PFSK-1 (cell line): ENCODE data around the gene LILRA1.

Experiments
- FOXP2 ChIP-seq: optimal IDR thresholded peaks from 2 replicates; pipeline ENCODE3; 2011; ENCODE audit warnings: borderline replicate concordance, control low read depth, inconsistent platforms; ENCODE audit not compliant: insufficient read depth; ENCODE audit errors: extremely low read length, extremely low read depth
- POLR2AphosphoS5 ChIP-seq: IDR thresholded peaks from 2 replicates; pipeline ENCODE4 v1.6.1; 2012; ENCODE audit warnings: low read depth, mild to moderate bottlenecking, control low read depth, low read length, moderate library complexity
- SIN3A ChIP-seq: IDR thresholded peaks from 2 replicates; pipeline ENCODE4 v1.6.1; 2012; ENCODE audit warnings: mild to moderate bottlenecking, low read length, moderate library complexity, borderline replicate concordance; ENCODE audit not compliant: insufficient read depth
- TAF1 ChIP-seq: IDR thresholded peaks from 2 replicates; pipeline ENCODE4 v1.6.1; 2012; ENCODE audit warnings: low read length, control low read depth, borderline replicate concordance; ENCODE audit not compliant: insufficient read depth
- TF ChIP-seq, protein P1 (sequence below), 2 experiments: IDR thresholded peaks; 2 replicates each; pipeline versions ENCODE4 v1.6.1 to v1.8.0; 2011 to 2012; ENCODE audit warnings: low read depth in 2 of 2, low read length in 2 of 2, control low read depth in 1 of 2, inconsistent platforms in 1 of 2, mild to moderate bottlenecking in 1 of 2, moderate library complexity in 1 of 2; ENCODE audit not compliant: insufficient read depth in 1 of 2

DNA sequence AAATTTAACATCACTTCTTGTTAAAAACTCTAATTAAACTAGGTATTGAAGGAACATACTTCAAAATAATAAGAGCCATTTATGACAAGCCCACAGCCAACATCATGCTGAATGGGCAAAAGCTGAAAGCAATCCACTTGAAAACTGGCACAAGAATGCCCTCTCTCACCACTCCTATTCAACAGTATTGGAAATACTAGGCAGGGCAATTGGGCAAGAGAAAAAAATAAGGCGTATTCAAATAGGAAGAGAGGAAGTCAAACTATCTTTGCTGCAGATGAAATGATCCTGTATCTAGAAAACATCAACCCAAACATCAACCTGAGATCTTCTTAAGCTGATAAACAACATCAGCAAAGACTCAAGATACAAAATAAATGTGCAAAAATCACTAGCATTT lies 21.3 kb downstream of the LILRA1 start:
- TF ChIP-seq SIN3A: no peak
- no peak for TF ChIP-seq POLR2AphosphoS5
- no peak for TF ChIP-seq TAF1
- TF ChIP-seq, protein P1, sequence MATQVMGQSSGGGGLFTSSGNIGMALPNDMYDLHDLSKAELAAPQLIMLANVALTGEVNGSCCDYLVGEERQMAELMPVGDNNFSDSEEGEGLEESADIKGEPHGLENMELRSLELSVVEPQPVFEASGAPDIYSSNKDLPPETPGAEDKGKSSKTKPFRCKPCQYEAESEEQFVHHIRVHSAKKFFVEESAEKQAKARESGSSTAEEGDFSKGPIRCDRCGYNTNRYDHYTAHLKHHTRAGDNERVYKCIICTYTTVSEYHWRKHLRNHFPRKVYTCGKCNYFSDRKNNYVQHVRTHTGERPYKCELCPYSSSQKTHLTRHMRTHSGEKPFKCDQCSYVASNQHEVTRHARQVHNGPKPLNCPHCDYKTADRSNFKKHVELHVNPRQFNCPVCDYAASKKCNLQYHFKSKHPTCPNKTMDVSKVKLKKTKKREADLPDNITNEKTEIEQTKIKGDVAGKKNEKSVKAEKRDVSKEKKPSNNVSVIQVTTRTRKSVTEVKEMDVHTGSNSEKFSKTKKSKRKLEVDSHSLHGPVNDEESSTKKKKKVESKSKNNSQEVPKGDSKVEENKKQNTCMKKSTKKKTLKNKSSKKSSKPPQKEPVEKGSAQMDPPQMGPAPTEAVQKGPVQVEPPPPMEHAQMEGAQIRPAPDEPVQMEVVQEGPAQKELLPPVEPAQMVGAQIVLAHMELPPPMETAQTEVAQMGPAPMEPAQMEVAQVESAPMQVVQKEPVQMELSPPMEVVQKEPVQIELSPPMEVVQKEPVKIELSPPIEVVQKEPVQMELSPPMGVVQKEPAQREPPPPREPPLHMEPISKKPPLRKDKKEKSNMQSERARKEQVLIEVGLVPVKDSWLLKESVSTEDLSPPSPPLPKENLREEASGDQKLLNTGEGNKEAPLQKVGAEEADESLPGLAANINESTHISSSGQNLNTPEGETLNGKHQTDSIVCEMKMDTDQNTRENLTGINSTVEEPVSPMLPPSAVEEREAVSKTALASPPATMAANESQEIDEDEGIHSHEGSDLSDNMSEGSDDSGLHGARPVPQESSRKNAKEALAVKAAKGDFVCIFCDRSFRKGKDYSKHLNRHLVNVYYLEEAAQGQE (IDR thresholded peaks at IDR 0.05; ENCODE audit: insufficient read depth in 1 of 2, low read depth in 2 of 2, low read length in 2 of 2): no peak
- no peak for TF ChIP-seq FOXP2
